ENCODE data around the gene NPC1L1. TPM values are rescaled to one million over a fixed set of nuclear protein-coding genes. Genes with fewer than 3 reads are reported as not detected.

Gene NPC1L1
- total RNA-seq, 4 donors from 2014 or later, result 0.17 to 3.2 (median 0.22) TPM; not detected in 1

GRCh38 chr7:44580945-44581878 lies 40.1 kb upstream of the NPC1L1 start:
- TF ChIP-seq CTCF (IDR thresholded peaks at IDR 0.05; ENCODE audit: low read depth), result no peak

- no peak for TF ChIP-seq CTCF (IDR thresholded peaks at IDR 0.05; ENCODE audit: low read depth)
Measured at GRCh38 chr7:44576228-44576627, 35.1 kb upstream of the NPC1L1 start.

GRCh38 chr7:44575054-44575453 lies 33.9 kb upstream of the NPC1L1 start:
- no peak for TF ChIP-seq CTCF (IDR thresholded peaks at IDR 0.05; ENCODE audit: low read depth)

GRCh38 chr7:44574287-44574872 lies 33.2 kb upstream of the NPC1L1 start:
- TF ChIP-seq CTCF (IDR thresholded peaks at IDR 0.05; ENCODE audit: low read depth), result no peak

- TF ChIP-seq CTCF (IDR thresholded peaks at IDR 0.05; ENCODE audit: low read depth), result no peak
Measured at GRCh38 chr7:44573464-44574286, 32.5 kb upstream of the NPC1L1 start, which contains the start of gene DDX56. TSS of gene DDX56 (minus strand) at chr7:44573908. CDS start at chr7:44573895, 13 bp downstream.

- TF ChIP-seq CTCF (IDR thresholded peaks at IDR 0.05; ENCODE audit: low read depth), result no peak
Measured at GRCh38 chr7:44572771-44573170, 31.6 kb upstream of the NPC1L1 start.
